Ammon's horn (tissue), 1 donor: ENCODE data around the gene ZFPM1.
"Not testable (repeated sequence)": the region's sequence is repeated elsewhere in the genome, so short reads cannot be mapped to it uniquely, and the experiment has no call there.

Source experiments
- DNase-seq: peaks from one replicate; pipeline ENCODE4 v3.0.0-alpha.2; 2016; ENCODE audit warnings: low spot score

ZFPM1 gene

DNA sequence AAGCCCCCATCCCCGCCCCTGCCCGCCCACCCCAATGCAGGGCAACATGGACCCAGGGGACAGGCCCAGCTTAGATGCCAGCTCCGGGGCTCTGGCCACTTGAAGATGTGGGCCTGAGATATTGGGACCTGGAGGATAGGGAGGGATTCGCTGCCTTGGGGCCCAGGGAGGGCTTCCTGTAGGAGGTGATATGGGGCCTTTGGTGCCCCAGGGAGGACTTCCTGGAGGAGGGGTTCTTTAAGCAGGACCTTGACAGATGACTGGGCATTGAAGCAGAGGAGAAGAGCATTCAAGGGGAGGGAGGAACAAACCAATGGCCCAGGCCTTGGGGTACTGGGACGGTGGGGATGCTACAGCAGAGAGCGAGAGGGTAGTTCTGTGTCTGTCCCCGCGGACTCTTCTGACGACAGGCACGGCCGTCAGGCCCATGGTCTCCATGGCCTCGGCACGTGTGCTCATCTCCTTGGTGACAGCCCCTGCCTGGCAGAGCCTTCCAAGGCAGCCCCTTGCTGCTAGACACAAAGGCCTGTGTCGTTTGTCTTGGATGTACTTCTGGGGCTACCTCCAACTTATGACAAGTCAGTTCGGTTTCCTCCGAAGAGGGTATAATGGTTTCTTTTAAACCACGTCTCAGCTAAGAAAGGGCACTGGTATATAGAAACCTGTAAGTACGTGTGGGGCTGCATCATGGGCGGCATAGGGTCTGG is 61.6 kb downstream of the ZFPM1 start:
- DNase-seq, result peak; percentile 39

DNA sequence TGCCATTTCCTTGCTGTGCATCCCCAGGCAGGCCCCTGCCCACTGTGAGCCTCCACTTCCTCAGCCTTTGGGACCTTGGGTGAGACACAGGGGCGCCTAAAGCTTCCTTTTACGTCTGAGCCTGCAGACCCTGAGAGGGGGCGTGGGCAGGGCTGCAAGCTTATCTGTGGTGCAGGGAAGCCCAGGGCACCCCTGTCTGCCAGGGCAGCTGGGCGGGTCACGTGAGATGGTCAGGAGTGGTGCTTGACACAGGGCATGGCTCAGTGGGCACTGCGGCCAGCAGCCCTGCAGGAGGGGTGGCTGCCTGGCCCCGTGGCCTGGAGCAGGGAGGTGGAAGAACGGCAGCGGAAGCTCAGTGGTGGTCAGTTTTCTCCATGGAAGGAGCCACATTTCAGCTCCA is 62.3 kb downstream of the ZFPM1 start:
- no peak for DNase-seq

DNA sequence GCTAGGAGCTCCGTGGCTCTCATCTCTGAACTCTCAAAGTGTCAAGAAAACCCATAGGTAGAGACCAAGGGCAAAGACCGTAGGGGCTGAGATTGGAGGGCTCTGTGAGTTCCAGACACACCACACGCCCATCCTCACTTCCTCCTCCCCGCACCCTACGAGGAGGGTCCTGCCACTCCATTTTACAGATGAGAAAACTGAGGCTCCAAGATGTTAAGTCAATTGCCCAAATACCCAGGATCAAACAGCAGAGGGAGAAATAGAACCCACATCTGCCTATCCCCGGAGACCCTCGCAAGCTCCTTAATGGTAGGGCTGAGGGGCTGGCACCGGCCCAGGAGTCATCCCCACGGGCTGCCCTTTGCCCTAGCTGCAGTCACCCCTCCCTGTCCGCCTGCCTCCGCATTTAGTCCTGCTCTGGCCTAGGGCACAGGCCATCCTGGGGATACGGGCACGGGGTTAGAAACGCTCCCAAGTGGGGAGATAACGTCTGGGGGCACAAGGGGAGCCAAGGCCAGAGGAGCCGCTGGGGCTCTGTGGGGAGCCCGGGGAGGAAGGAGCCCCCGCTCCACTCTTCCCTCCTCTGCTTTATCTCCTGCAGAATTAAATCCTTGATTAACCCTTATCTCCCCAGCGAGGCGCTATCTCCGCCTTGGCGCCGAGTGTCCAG is 63.0 kb downstream of the ZFPM1 start:
- DNase-seq, result no peak

DNA sequence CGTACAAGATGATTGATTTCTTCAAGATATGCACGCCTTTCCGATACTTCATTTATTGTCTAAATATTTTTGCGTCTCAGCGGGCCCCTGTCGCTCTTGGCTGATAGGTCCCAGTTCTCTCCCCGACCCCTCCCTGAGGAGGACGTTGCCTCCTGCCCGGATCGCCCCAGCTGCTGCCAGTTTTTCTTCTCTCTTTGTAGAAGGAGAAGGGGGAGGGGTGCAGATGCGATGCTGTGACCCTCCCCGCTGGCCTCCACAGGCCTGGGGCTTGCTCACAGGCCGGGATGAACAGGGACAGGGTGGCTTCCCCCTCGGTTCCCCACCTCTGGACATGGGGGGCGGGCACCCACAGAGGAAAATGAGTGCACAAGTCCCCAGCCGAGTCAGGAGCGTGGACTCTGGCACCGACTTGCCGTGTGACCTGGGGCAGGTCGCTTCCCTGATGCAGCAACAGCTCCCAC is 63.6 kb downstream of the ZFPM1 start:
- DNase-seq, result no peak

- DNase-seq, result not testable (repeated sequence)
Measured at GRCh38 chr16:88517208-88517774, 64.2 kb downstream of the ZFPM1 start.

- DNase-seq, result not testable (repeated sequence)
Measured at GRCh38 chr16:88518411-88519111, 65.5 kb downstream of the ZFPM1 start.

DNA sequence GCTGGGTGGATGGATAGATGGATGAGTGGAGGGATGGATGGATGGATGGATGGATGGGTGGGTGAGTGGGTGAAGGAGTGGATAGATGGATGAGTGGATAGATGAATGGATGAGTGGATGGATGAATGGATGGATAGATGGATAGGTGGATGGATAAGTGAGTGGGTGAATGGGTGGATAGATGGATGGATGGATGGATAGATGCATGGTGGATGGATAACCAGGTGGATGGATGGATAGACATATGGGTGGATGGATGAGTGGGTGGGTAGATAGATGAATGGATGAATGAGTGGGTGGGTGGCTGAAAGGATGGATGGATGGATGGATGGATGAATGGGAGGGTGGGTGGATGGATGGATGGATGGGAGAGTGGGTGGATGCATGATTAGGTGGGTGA is 66.2 kb downstream of the ZFPM1 start:
- DNase-seq, result no peak

GRCh38 chr16:88519938-88520653 is 67.0 kb downstream of the ZFPM1 start:
- DNase-seq, result no peak

DNA sequence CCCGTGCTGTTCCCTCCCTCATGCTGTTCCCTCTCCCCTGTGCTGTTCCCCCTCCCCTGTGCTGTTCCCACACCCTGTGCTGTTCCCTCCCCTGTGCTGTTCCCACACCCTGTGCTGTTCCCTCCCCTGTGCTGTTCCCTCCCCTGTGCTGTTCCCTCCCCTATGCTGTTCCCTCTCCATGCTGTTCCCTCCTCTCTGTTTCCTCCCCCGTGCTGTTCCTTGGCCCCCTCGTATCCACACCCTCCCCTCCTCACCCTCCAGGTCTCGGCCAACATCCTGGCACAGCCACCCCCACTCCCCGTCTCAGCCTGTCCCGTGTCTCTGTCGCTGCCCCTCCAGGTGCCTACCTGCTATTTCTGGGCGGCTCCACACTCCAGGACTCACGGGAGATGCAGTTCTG is 68.6 kb downstream of the ZFPM1 start:
- DNase-seq, result no peak

DNA sequence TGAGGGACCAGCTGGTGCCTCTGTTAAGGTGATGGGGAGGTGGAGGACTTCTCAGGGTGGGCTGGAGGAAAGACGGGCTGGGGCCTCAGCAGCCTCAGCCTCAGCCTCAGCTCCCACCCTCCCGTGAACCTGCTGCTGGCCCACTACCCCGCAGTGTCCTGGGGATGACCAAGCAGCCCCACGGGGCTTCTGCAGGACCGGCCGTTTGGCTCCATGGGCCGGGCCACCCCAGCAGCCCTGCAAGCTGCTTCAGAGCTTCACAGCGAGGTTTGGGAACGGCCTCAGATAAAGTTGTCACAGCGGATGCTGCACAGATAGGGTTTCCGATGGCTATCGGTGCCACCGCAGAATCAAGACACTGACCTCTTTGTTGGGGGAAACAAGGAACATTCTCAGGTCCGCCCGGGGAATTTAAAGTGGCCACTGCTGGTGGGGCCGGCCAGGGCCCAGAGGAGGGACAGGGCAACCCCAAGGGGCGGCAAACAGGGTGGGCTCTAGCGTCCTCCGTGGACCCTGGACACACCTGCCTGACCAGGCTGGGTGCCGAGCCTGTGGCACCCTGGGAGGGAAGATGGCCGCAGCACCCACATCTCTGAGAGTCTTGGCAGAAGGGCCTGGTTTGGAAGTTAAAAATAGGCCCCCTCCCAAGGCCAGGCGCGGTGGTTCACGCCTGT is 69.3 kb downstream of the ZFPM1 start:
- no peak for DNase-seq

- no peak for DNase-seq
Measured at GRCh38 chr16:88523309-88524161, 70.5 kb downstream of the ZFPM1 start.

GRCh38 chr16:88524274-88524972 is 71.3 kb downstream of the ZFPM1 start:
- DNase-seq, result no peak

DNA sequence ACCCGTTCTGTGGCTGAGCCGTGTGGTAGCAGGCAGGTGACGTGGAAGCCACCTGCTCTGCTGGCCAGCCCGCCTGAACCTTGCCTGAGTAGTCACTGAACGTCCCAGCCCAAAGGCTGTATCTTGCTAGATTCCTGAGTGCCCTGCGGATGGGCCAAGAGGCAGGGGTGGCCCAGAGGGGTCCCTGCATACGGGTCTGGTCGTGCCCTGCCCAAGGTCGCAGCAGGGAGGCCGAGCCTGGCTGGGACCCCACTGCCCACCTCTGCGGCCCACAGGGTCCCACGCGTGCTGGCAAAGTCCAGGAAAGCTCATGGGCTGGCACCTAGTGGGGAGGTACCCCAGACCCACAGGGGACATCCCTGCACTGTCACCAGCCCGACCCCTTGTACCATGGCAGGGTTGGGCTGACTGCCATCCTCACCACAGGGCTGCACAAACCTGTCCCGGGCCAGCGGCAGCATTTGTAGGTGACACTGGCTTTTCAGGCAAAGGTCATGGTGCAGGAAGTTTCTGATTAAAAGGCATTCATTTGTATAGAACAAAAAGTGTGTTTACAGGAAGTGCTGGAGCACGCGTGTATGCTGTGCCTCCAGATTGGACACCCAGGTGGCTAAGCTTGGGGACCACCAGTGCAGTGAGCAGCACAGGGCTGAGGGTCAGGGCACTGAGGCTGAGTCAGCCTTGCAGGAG is 72.0 kb downstream of the ZFPM1 start:
- DNase-seq, result no peak

DNA sequence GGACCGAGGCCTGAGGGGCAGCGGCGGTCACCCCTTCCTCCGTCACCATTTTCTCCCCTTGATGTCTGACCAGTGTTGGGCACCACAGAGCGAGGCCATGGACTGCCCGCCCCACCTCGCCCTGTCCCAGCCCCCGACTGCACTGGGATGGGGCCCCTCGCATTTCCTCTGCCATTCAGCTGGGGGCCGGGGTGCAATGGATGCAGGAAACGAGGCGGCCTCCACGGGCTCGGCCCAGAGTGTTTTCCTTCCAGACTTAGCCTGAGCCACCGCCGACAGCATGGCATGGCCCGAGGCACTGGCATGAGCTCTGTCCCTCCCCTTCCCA is 72.5 kb downstream of the ZFPM1 start:
- no peak for DNase-seq

GRCh38 chr16:88526008-88526905 is 73.2 kb downstream of the ZFPM1 start:
- DNase-seq, result no peak

DNA sequence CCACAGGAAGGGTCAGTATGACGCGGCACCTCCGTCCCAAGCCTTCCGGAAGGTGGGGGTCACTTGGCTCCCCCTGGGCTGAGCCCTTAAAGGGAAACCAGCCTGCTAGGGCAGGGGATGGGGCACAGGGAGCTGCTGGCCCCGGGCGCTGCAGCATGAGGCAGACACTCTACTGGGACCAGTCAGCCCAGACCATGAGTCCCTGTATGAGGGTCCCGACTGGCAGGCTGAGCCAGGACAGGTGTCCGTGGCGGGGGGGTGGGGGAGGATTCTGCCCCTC is 73.8 kb downstream of the ZFPM1 start:
- no peak for DNase-seq

DNA sequence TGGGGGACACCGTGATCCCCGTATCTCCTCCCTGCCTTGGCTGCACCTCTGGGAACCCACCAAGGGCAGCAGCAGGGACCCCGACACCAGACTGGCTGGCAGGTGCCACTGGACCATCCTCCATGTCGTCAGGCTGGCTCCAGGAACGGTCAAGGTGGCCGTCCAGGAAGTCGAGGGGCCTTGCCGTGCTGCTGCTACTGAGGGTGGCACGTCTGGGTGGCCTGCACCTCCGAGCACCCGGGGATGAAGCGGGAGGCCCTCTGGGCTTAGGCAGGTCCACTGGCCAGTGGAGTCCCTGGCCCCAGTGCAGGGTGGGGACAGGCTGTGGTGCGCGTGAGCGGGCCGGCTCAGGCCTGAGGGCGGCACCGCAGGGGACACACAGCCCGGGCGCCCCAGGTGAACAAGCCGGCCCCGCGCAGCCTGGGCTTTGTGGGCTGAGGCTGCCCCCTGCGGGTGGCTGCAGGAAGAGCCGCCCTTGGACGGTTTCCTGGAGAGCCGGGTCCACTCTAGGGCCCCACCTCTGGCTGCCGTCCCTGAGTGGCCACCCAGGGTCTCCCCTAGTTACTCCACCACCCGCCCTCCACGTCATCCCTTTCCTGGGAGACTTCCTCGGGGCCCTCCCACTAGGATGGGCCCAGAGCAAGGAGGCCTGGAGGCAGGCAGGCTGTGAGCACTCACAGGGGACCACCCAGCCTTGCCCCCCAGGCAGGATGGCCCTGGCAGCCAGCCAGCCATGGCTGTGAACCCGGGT is 74.3 kb downstream of the ZFPM1 start:
- DNase-seq, result peak; percentile 47
